ENCODE measurements around the gene CCDC188.

The CCDC188 gene

GRCh38 chr22:20109411-20110358 is 41.2 kb downstream of the CCDC188 start:
- no peak overlapping the region for H3K4me2 ChIP-seq (ENCODE audit: low read length)
- H3K9me3 ChIP-seq (ENCODE audit: insufficient read depth, low read length) = no peaks in the 10 kb centered on the region
- no peaks in the 10 kb centered on the region for H3K27me3 ChIP-seq (ENCODE audit: low read depth, low read length)
- H2AFZ ChIP-seq (ENCODE audit: low read depth, low read length) = no peak overlapping the region
- no peak overlapping the region for H3K27ac ChIP-seq (ENCODE audit: low read length)
- peaks cover 11% of the 10 kb centered on the region for H3K79me2 ChIP-seq (ENCODE audit: low read length)
- no peaks in the 10 kb centered on the region for H3K4me1 ChIP-seq (ENCODE audit: low read length)
- TF ChIP-seq EZH2phosphoT487 (IDR thresholded peaks at IDR 0.05; ENCODE audit: low read depth) = no peak
- TF ChIP-seq, protein P1, sequence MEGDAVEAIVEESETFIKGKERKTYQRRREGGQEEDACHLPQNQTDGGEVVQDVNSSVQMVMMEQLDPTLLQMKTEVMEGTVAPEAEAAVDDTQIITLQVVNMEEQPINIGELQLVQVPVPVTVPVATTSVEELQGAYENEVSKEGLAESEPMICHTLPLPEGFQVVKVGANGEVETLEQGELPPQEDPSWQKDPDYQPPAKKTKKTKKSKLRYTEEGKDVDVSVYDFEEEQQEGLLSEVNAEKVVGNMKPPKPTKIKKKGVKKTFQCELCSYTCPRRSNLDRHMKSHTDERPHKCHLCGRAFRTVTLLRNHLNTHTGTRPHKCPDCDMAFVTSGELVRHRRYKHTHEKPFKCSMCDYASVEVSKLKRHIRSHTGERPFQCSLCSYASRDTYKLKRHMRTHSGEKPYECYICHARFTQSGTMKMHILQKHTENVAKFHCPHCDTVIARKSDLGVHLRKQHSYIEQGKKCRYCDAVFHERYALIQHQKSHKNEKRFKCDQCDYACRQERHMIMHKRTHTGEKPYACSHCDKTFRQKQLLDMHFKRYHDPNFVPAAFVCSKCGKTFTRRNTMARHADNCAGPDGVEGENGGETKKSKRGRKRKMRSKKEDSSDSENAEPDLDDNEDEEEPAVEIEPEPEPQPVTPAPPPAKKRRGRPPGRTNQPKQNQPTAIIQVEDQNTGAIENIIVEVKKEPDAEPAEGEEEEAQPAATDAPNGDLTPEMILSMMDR (IDR thresholded peaks at IDR 0.05; ENCODE audit: low read depth, low read length) = no peak
- no peak overlapping the region for H3K4me3 ChIP-seq (ENCODE audit: low read length)
- peaks cover 8% of the 10 kb centered on the region; the same call in 1 of the 2 replicates for H4K20me1 ChIP-seq (ENCODE audit: insufficient read depth, low read length)
- H3K9ac ChIP-seq (ENCODE audit: low read length) = no peak overlapping the region
- peaks cover 79% of the 10 kb centered on the region for H3K36me3 ChIP-seq (replicated peaks; ENCODE audit: low read depth, low read length)

GRCh38 chr22:20108757-20109230 is 42.1 kb downstream of the CCDC188 start:
- Histone ChIP-seq H2AFZ (ENCODE audit: low read depth, low read length) (no peak overlapping the region), H3K36me3 (replicated peaks; ENCODE audit: low read depth, low read length) (peaks cover 75% of the 10 kb centered on the region), H4K20me1 (ENCODE audit: insufficient read depth, low read length) (peaks cover 8% of the 10 kb centered on the region; the same call in 1 of the 2 replicates), H3K27ac (ENCODE audit: low read length) (no peak overlapping the region), H3K4me1 (ENCODE audit: low read length) (no peaks in the 10 kb centered on the region), H3K4me3 (ENCODE audit: low read length) (no peak overlapping the region), H3K27me3 (ENCODE audit: low read depth, low read length) (no peaks in the 10 kb centered on the region), H3K9me3 (ENCODE audit: insufficient read depth, low read length) (no peaks in the 10 kb centered on the region), H3K9ac (ENCODE audit: low read length) (no peak overlapping the region), H3K79me2 (ENCODE audit: low read length) (peaks cover 2% of the 10 kb centered on the region; the same call in 1 of the 2 replicates), H3K4me2 (ENCODE audit: low read length) (no peak overlapping the region)
- TF ChIP-seq EZH2phosphoT487 (IDR thresholded peaks at IDR 0.05; ENCODE audit: low read depth) = no peak
- TF ChIP-seq, protein P1 (IDR thresholded peaks at IDR 0.05; ENCODE audit: low read depth, low read length) = no peak

DNA sequence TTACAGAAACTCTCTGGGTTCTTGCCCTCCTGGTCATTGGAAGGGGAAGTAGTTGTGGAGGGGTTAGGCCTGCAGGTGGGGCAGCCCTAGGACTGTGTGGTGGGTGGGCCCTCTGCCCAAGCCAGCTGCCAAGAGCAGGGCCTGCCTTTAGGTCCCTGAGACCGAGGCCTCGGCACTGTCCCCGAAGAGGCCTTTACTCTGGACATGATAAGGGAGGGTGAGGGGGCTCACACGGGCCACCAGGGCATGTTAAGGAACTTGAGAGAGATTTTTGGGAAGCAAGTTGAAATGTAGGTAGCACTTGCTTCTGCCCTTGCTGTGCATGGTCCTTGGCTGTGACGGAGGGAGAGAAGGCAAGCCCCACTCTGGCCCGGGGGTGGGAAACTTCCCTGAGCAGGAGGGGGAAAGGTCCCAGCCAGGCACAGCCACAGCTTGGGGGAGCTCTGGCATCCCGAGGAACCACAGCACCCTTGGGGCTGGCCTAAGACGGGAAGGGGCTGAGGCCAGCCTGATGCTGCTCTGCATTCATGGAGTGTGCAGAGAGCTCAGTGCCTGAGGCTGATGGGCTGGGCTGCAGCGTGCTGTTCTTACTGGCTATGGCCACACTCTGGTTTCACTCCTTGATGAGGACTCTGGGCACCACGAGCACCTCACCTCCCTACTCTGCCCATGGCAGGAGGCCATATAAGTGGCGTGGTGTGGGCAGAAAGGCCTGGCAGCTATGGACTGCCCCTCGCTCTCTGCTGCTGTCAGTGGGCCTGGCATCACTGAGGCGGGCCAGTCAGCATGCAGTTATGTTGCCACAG is 42.7 kb downstream of the CCDC188 start:
- no peak overlapping the region for H3K4me3 ChIP-seq (ENCODE audit: low read length)
- TF ChIP-seq EZH2phosphoT487 (IDR thresholded peaks at IDR 0.05; ENCODE audit: low read depth) = no peak
- TF ChIP-seq, protein P1 (IDR thresholded peaks at IDR 0.05; ENCODE audit: low read depth, low read length) = no peak
- H3K4me1 ChIP-seq (ENCODE audit: low read length) = no peaks in the 10 kb centered on the region
- no peaks in the 10 kb centered on the region for H3K9me3 ChIP-seq (ENCODE audit: insufficient read depth, low read length)
- H3K4me2 ChIP-seq (ENCODE audit: low read length) = no peak overlapping the region
- H3K36me3 ChIP-seq (replicated peaks; ENCODE audit: low read depth, low read length) = peaks cover 72% of the 10 kb centered on the region
- no peak overlapping the region for H3K9ac ChIP-seq (ENCODE audit: low read length)
- H2AFZ ChIP-seq (ENCODE audit: low read depth, low read length) = no peak overlapping the region
- peaks cover 8% of the 10 kb centered on the region; the same call in 1 of the 2 replicates for H4K20me1 ChIP-seq (ENCODE audit: insufficient read depth, low read length)
- H3K79me2 ChIP-seq (ENCODE audit: low read length) = no peaks in the 10 kb centered on the region; the same call in 1 of the 2 replicates
- no peak overlapping the region for H3K27ac ChIP-seq (ENCODE audit: low read length)
- no peaks in the 10 kb centered on the region for H3K27me3 ChIP-seq (ENCODE audit: low read depth, low read length)
